GM12878 (cell line): ENCODE measurements around the gene NPAS2. TPM values are rescaled to one million over a fixed set of nuclear protein-coding genes. Genes with fewer than 3 reads are reported as not detected.

Experiments
- ATAC-seq: fragments of 200-7000 bp; cut with Tn5 transposase; 3 replicates; pipeline ENCODE4 v1.9.1; 2020; ENCODE audit warnings: mild to moderate bottlenecking, moderate library complexity
- BruUV-seq: library from RNA; stranded (reverse); fragments of 400-500 nt; replicated peaks from 2 replicates; lab custom pipeline; 2021; lab: Mats Ljungman, UMichigan
- CTCF ChIA-PET: fragments of 300-600 bp; sonication (Branson Sonifier 250); formaldehyde crosslinking; extraction: SDS; loops from one replicate; lab custom pipeline; 2021; ENCODE audit warnings: inconsistent platforms; lab: Yijun Ruan, JAX
- POLR2A ChIA-PET: fragments of 350-600 bp; formaldehyde crosslinking; extraction: SDS; loops from one replicate; lab custom pipeline; 2021; ENCODE audit warnings: inconsistent platforms; lab: Charles Lee
- RAD21 ChIA-PET: fragments of 300-600 bp; sonication (Branson Sonifier 250); formaldehyde crosslinking; loops from one replicate; lab custom pipeline; 2023; ENCODE audit warnings: antibody characterized with exemption; ENCODE audit not compliant: unreplicated experiment; lab: Charles Lee
- SMC1A ChIA-PET: fragments of 300-600 bp; sonication (Branson Sonifier 250); formaldehyde crosslinking; loops from one replicate; lab custom pipeline; 2023; ENCODE audit not compliant: unreplicated experiment, uncharacterized antibody; lab: Charles Lee
- DNase-seq: peaks from one replicate; pipeline ENCODE4 v3.0.0-alpha.2; 2011; ENCODE audit warnings: low read depth, low spot score
- FAIRE-seq: peaks from 3 replicates; lab custom pipeline; 2011; peaks lifted over from hg19 to GRCh38; lab: Jason Lieb, UNC
- H2AFZ ChIP-seq: 2 replicates; pipeline ENCODE4 v1.6.0; 2011; ENCODE audit warnings: low read depth, low read length, control low read depth; ENCODE audit not compliant: control insufficient read depth
- H3K27ac ChIP-seq: 2 replicates; pipeline ENCODE4 v1.5.1; 2011; ENCODE audit warnings: control low read depth; ENCODE audit not compliant: control insufficient read depth, insufficient read depth
- H3K27me3 ChIP-seq, 2 experiments: replicated peaks in 1 of 2; 2 replicates each; pipeline versions ENCODE4 v1.6.0 to v1.6.1; 2011; ENCODE audit warnings: low read length in 1 of 2; ENCODE audit not compliant: control insufficient read depth in 2 of 2, insufficient read depth in 2 of 2
- H3K36me3 ChIP-seq, 2 experiments: 2 replicates each; pipeline ENCODE4 v1.5.1; 2011; ENCODE audit warnings: low read length in 1 of 2; ENCODE audit not compliant: control insufficient read depth in 2 of 2, insufficient read depth in 2 of 2
- H3K4me1 ChIP-seq: 2 replicates; pipeline ENCODE4 v1.6.1; 2011; ENCODE audit warnings: mild to moderate bottlenecking, low read length, moderate library complexity, mixed read lengths; ENCODE audit not compliant: control insufficient read depth, insufficient read depth
- H3K4me2 ChIP-seq: 2 replicates; pipeline ENCODE4 v1.6.0; 2011; ENCODE audit warnings: control low read depth; ENCODE audit not compliant: control insufficient read depth, insufficient read depth
- H3K4me3 ChIP-seq: fragments of 200-600 bp; sonication (generic); 2 replicates; pipeline ENCODE4 v1.5.1; 2016
- H3K79me2 ChIP-seq: 2 replicates; pipeline ENCODE4 v1.6.0; 2011; ENCODE audit warnings: low read length; ENCODE audit not compliant: control insufficient read depth, insufficient read depth
- H3K9ac ChIP-seq: 2 replicates; pipeline ENCODE4 v1.8.0; 2011; ENCODE audit warnings: low read length, control low read depth, mixed read lengths; ENCODE audit not compliant: control insufficient read depth, insufficient read depth
- H3K9me3 ChIP-seq: replicated peaks from 3 replicates; pipeline ENCODE4 v1.5.1; 2011; ENCODE audit warnings: mild to moderate bottlenecking, low read length; ENCODE audit not compliant: control insufficient read depth, insufficient read depth
- H4K20me1 ChIP-seq: 2 replicates; pipeline ENCODE4 v1.6.0; 2011; ENCODE audit not compliant: control insufficient read depth, insufficient read depth
- CTCF ChIP-seq, 3 experiments: IDR thresholded peaks in 2 of 3; conservative IDR thresholded peaks in 1 of 3; 2 replicates each; pipeline ENCODE4 v1.5.1; 2011; ENCODE audit warnings: low read depth in 3 of 3, low read length in 3 of 3, mild to moderate bottlenecking in 3 of 3, control low read depth in 2 of 3, moderate library complexity in 2 of 3, inconsistent platforms in 1 of 3, mixed read lengths in 1 of 3; ENCODE audit not compliant: control insufficient read depth in 2 of 3, insufficient read depth in 1 of 3; ENCODE audit errors: extremely low read depth in 1 of 3
- SMC3 ChIP-seq: IDR thresholded peaks from 2 replicates; pipeline ENCODE4 v1.6.1; 2011; ENCODE audit warnings: low read length, improper control_type of control experiment, borderline replicate concordance
- SUPT20H ChIP-seq: IDR thresholded peaks from 2 replicates; pipeline ENCODE4 v1.6.1; 2011; ENCODE audit warnings: low read depth, mild to moderate bottlenecking, low read length, moderate library complexity, borderline replicate concordance; ENCODE audit not compliant: control insufficient read depth
- WGBS: methylation state at CpG from one replicate; pipeline ENCODE4 v1.1.6; 2016; ENCODE audit warnings: low lambda C conversion rate; ENCODE audit not compliant: insufficient replicate concordance, insufficient coverage; ENCODE audit errors: missing lambda C conversion rate; 5-methylcytosine and 5-hydroxymethylcytosine counted together
- in situ Hi-C: fragments of 300-500 bp; cut with MboI; formaldehyde crosslinking; loops from 9 replicates; pipeline ENCODE4 v1.14.3; 2018; ENCODE audit warnings: mixed read lengths
- intact Hi-C: fragments of 100-400 bp; cut with micrococcal nuclease; formaldehyde crosslinking; loops from one replicate; pipeline ENCODE4 v1.14.2; 2022; ENCODE audit not compliant: unreplicated experiment
- polyA plus RNA-seq, 11 experiments: library from polyadenylated mRNA; depleted of rRNA in 4 of 11; unstranded in 6 of 11; stranded (reverse) in 5 of 11; fragments of >200 nt; fragmentation: Nextera tagmentation in 4 of 11; fragmentation: Illumina TruSeq in 1 of 11; extraction: Ambion mirVana in 4 of 11; extraction: Trizol in 1 of 11; gene quantifications; 1 replicate in 1 of 11; 2 replicates in 10 of 11; pipeline versions ENCODE4 v1.2.1 to v1.2.3, GENCODE V29; 2011 to 2016; ENCODE audit warnings: inconsistent platforms in 2 of 11, missing spikeins in 2 of 11, low read depth in 1 of 11
- total RNA-seq, 4 experiments: library from RNA; depleted of rRNA in 3 of 4; stranded (reverse); fragments of >200 nt in 3 of 4; fragmentation: Illumina TruSeq in 1 of 4; extraction: Trizol in 1 of 4; gene quantifications; 2 replicates each; pipeline versions ENCODE4 v1.2.1 to v1.2.3, GENCODE V29; 2013 to 2021

The NPAS2 gene
- total and polyA plus RNA-seq, 10 of the 15 experiments (the other 5 are each of a cell fraction or from before 2014, with no cell fraction given) = 0.08 TPM; not detected in 9

DNA sequence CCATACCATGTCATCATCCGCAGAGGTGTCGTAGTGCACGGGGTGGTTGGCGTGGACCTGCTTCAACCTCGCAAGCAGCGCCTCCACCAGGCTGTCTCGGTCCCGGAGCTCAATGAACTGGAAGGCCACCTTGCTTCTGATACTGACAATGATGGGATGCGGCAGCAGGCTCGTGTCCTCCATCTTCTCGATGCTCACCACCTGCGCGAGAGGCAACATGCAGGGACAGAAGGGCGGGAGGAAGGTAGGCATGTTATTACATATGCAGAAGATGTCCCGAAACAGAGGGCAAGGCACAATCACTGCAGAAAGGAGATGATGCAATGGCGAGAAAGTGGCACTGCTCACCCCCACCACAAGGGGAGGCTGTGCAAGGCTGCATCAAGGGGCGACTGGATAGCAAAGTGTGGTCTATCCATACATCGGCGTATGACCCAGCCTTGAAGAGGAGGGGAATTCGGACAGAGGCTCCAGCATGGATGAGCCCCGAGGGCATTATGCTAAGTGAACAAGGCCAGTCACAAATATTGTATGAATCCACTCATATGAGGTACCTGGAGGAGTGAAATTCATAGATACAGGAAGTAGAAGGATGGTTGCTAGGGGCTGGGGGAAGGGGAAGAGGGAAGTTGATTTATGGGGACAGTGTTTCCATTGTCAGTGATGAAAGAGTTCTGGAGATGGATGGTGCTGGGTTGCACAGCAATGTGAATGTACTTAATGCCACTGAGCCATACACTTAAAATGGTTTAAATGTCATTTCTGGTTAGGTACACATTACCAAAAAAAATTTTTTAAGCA, 218.7 kb downstream of the NPAS2 start:
- Histone ChIP-seq H3K4me1 (peaks cover 15% of the 10 kb centered on the region), H3K27ac (no peak overlapping the region), H4K20me1 (no peaks in the 10 kb centered on the region), H3K9me3 (no peaks in the 10 kb centered on the region; the same call in 2 of the 3 replicates), H3K9ac (no peak overlapping the region), H3K27me3 (no peaks in the 10 kb centered on the region), H3K4me3 (no peak overlapping the region), H3K4me2 (no peak overlapping the region), H3K36me3 (no peaks in the 10 kb centered on the region; a peak in 2 of 4 replicates), H3K79me2 (no peaks in the 10 kb centered on the region), H2AFZ (no peak overlapping the region)
- ChIA-PET RAD21 (interaction anchor here (1.2 kb wide), 2 partner anchors 114 to 167 kb away, joined by 3 to 5 read pairs; no protein-coding TSS in a partner anchor), POLR2A (no interaction called here), CTCF (interaction anchor here (1.1 to 4.7 kb wide), 4 partner anchors 26 to 169 kb away, joined by 4 to 46 read pairs (median 14); partner anchors contain the start of gene TBC1D8), SMC1A (interaction anchor here (0.6 to 3.9 kb wide), 5 partner anchors 25 to 264 kb away, joined by 3 to 29 read pairs (median 8); partner anchors contain the start of gene TBC1D8)
- peak; percentile 65; the same call in 2 of the 3 replicates for ATAC-seq
- in situ Hi-C loops (no loop called here), intact Hi-C loops (loop anchor here (5.0 kb wide), 1 partner anchor 164 kb away; no protein-coding TSS in a partner anchor)
- DNase-seq = no peak
- 81% methylated on average over 21 of the region's 21 CpGs for WGBS
- peak; percentile 37 to 72 (median 47); a peak in 4 of 6 replicates for TF ChIP-seq CTCF (IDR thresholded peaks at IDR 0.05 in 2 of 3, conservative IDR thresholded peaks at IDR 0.05 in 1 of 3; ENCODE audit: control insufficient read depth in 2 of 3, extremely low read depth in 1 of 3, insufficient read depth in 1 of 3, low read depth in 3 of 3, low read length in 3 of 3)
- peak; percentile 49; the same call in 1 of the 2 replicates for TF ChIP-seq SMC3
- TF ChIP-seq SUPT20H = no peak
- BruUV-seq = no TSS peak
- no peak for FAIRE-seq
